Activated CD8-positive, alpha-beta memory T cell treated with anti-CD3 and anti-CD28 coated beads, Interleukin-2, amount 10 ng/mL, durations not matched to agents 7 days and 5 days (primary cell): Measurements from ENCODE around the gene SGCA. TPM values are rescaled to one million over a fixed set of nuclear protein-coding genes. Genes with fewer than 3 reads are reported as not detected.
A peak's percentile ranks its signal among the peaks of the same experiment; 100 is the strongest.

Experiments
- ATAC-seq: fragments of 150-1000 bp; cut with Tn5 transposase; one replicate; pipeline ENCODE4 v1.10.0; 2021; ENCODE audit warnings: moderate library complexity
- CTCF ChIA-PET: fragments of 350-600 bp; sonication (Branson Sonifier 250); formaldehyde crosslinking; loops from one replicate; lab custom pipeline; 2021; ENCODE audit warnings: antibody characterized with exemption; lab: Charles Lee
- DNase-seq: peaks from one replicate; pipeline ENCODE4 v3.0.0-alpha.2; 2020
- H3K27ac Mint-ChIP-seq: one replicate; pipeline ENCODE4 v1.8.0; 2021; ENCODE audit warnings: mild to moderate bottlenecking, mixed read lengths
- H3K27me3 Mint-ChIP-seq: one replicate; pipeline ENCODE4 v1.8.0; 2021; ENCODE audit warnings: mixed read lengths
- H3K36me3 Mint-ChIP-seq: one replicate; pipeline ENCODE4 v1.8.0; 2021; ENCODE audit warnings: mild to moderate bottlenecking, mixed read lengths
- H3K4me1 Mint-ChIP-seq: one replicate; pipeline ENCODE4 v1.8.0; 2021; ENCODE audit warnings: mixed read lengths
- H3K4me3 Mint-ChIP-seq: one replicate; pipeline ENCODE4 v1.8.0; 2021; ENCODE audit warnings: mild to moderate bottlenecking, moderate library complexity, mixed read lengths
- H3K9me3 Mint-ChIP-seq: one replicate; pipeline ENCODE4 v1.8.0; 2022; ENCODE audit warnings: low read depth, mixed read lengths
- total RNA-seq, 2 experiments: library from RNA; stranded (reverse); gene quantifications; one replicate each; pipeline ENCODE4 v1.2.3, GENCODE V29; 2021

Gene SGCA
- total RNA-seq, 2 experiments from 2014 or later, result 0.23 TPM; not detected in 1

- no peak for ATAC-seq
- H3K4me1 Mint-ChIP-seq, result peaks cover 4% of the 10 kb centered on the region
- H3K4me3 Mint-ChIP-seq, result no peak overlapping the region
- no peaks in the 10 kb centered on the region for H3K9me3 Mint-ChIP-seq
- no peak for DNase-seq
- H3K27me3 Mint-ChIP-seq, result peaks cover 2% of the 10 kb centered on the region
- CTCF ChIA-PET, result interaction anchor here (0.9 to 5.6 kb wide), 9 partner anchors 8 to 119 kb away, joined by 3 to 25 read pairs (median 6); partner anchors contain the start of gene COL1A1
- H3K36me3 Mint-ChIP-seq, result no peaks in the 10 kb centered on the region
- no peak overlapping the region for H3K27ac Mint-ChIP-seq
Observed at GRCh38 chr17:50177476-50177875, 11.7 kb downstream of the SGCA start.

DNA sequence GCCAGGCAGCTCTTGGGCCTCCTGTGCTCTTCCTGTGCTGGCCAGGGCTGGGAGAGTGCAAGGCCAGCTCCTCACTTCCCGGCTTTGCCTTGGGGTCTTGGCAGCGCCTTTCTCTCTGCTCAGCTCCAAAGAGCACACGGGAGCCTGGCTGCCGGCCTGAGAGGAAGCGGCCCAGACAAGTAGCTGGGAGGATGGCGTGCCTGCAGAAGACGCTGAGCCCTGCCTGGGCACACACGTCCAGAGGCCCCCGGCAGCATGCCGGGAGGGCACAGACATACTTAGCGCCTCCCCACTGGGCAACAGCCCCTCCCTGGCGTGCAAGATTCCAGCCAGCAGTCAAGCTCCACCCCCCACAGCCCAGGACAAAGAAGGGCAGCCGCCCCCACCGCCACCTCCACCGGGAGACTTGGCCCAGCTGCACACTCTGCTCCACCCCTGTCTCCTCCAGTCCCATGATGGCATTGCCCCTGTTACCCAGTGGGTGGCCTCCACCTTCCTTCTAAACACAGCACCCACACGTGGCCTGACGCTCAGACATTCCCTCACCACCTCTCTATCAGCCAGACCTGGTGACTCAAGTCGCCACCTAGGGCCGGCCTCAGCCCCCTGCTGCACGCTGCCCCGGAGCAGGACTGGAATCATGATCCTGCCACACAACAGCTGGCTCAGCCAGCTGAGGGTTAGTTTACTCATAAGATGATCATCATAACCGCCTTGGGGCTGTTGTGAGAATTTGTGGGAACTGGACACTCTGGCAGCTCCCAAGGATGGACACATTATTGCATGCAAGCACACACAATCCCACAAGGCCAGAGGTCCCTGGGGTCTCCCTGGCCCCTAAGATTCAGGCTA lies 12.4 kb downstream of the SGCA start:
- ATAC-seq, result peak; percentile 79
- CTCF ChIA-PET, result interaction anchor here (0.6 to 5.6 kb wide), 14 partner anchors 9 to 119 kb away, joined by 3 to 25 read pairs (median 4); partner anchors contain the start of genes COL1A1 and PDK2
- Mint-ChIP-seq H3K4me1 (peaks cover 9% of the 10 kb centered on the region), H3K27ac (no peak overlapping the region), H3K4me3 (no peak overlapping the region), H3K9me3 (no peaks in the 10 kb centered on the region), H3K36me3 (no peaks in the 10 kb centered on the region), H3K27me3 (peaks cover 2% of the 10 kb centered on the region)
- peak; percentile 55 for DNase-seq

DNA sequence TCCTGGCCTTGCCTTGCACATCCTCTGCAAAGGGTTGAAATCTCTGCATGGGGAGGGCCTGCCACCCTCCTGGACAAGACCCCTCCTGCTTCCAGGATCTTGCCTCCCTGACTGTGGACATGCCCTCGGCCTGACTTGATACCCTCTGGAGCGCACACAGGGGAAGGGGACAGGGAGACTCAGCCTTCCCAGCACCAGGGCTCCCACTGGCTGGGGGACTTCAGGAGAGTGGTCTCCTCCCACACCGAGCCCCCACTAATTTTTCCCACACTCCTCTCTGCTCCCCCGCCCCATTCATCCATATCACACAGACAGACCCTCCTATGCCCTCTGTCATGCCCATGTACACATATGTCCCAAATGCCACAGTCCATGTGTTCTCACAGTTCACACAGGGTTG lies 14.3 kb downstream of the SGCA start:
- ATAC-seq (no peak), DNase-seq (no peak)
- H3K9me3 Mint-ChIP-seq, result no peaks in the 10 kb centered on the region
- H3K36me3 Mint-ChIP-seq, result no peaks in the 10 kb centered on the region
- no peak overlapping the region for H3K4me3 Mint-ChIP-seq
- no peak overlapping the region for H3K27ac Mint-ChIP-seq
- peaks cover 21% of the 10 kb centered on the region for H3K4me1 Mint-ChIP-seq
- CTCF ChIA-PET, result interaction anchor here (1.2 kb wide), 1 partner anchor 85 kb away, joined by 3 read pairs; the partner anchor contains the start of gene PDK2
- peaks cover 2% of the 10 kb centered on the region for H3K27me3 Mint-ChIP-seq

GRCh38 chr17:50180620-50181019 lies 14.8 kb downstream of the SGCA start:
- ATAC-seq (no peak), DNase-seq (no peak)
- no peak overlapping the region for H3K27ac Mint-ChIP-seq
- peaks cover 21% of the 10 kb centered on the region for H3K4me1 Mint-ChIP-seq
- no peaks in the 10 kb centered on the region for H3K36me3 Mint-ChIP-seq
- H3K27me3 Mint-ChIP-seq, result peaks cover 2% of the 10 kb centered on the region
- no peaks in the 10 kb centered on the region for H3K9me3 Mint-ChIP-seq
- CTCF ChIA-PET, result interaction anchor here (0.7 to 3.2 kb wide), 3 partner anchors 11 to 86 kb away, joined by 3 to 17 read pairs (median 5); partner anchors contain the start of genes COL1A1 and PDK2
- no peak overlapping the region for H3K4me3 Mint-ChIP-seq

DNA sequence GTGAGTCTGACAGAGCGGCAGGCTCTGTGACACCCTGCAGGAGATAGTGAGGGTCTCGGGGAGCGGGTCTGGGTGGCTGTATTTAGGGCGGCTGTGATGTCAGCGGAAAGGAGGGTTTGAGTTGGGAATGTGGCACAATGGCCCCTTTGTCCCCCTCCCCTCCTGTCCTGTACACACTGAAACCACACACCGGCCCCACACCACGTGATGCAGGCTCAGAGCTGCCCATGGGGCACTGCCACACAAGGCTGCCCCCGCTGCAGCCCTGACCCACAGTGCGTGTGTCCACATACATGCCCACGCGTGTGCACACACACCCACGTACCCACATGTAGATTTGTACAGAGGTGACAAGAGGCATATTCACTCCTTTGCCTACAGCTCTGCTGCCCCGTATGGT lies 15.3 kb downstream of the SGCA start:
- Mint-ChIP-seq H3K9me3 (no peaks in the 10 kb centered on the region), H3K4me1 (peaks cover 21% of the 10 kb centered on the region), H3K27ac (no peak overlapping the region), H3K36me3 (no peaks in the 10 kb centered on the region), H3K4me3 (no peak overlapping the region), H3K27me3 (peaks cover 2% of the 10 kb centered on the region)
- DNase-seq, result no peak
- CTCF ChIA-PET, result interaction anchor here (0.7 to 3.2 kb wide), 4 partner anchors 12 to 86 kb away, joined by 3 to 17 read pairs (median 4); partner anchors contain the start of genes COL1A1 and PDK2
- no peak for ATAC-seq

GRCh38 chr17:50181591-50182560 lies 16.1 kb downstream of the SGCA start:
- no peak for DNase-seq
- Mint-ChIP-seq H3K9me3 (no peaks in the 10 kb centered on the region), H3K4me3 (no peak overlapping the region), H3K27me3 (peaks cover 2% of the 10 kb centered on the region), H3K4me1 (peaks cover 21% of the 10 kb centered on the region), H3K36me3 (no peaks in the 10 kb centered on the region), H3K27ac (no peak overlapping the region)
- CTCF ChIA-PET, result interaction anchor here (1.0 to 3.2 kb wide), 4 partner anchors 14 to 87 kb away, joined by 3 to 17 read pairs (median 4); partner anchors contain the start of genes COL1A1 and PDK2
- no peak for ATAC-seq

- DNase-seq, result no peak
- H3K36me3 Mint-ChIP-seq, result no peaks in the 10 kb centered on the region
- H3K4me3 Mint-ChIP-seq, result no peak overlapping the region
- no peak for ATAC-seq
- no peaks in the 10 kb centered on the region for H3K27me3 Mint-ChIP-seq
- no peaks in the 10 kb centered on the region for H3K9me3 Mint-ChIP-seq
- peaks cover 21% of the 10 kb centered on the region for H3K4me1 Mint-ChIP-seq
- CTCF ChIA-PET, result interaction anchor here (1.1 to 3.2 kb wide), 2 partner anchors 13 to 18 kb away, joined by 3 to 17 read pairs; partner anchors contain the start of gene COL1A1
- H3K27ac Mint-ChIP-seq, result peak overlapping the region; percentile 64
Observed at GRCh38 chr17:50182783-50183420, 17.1 kb downstream of the SGCA start.

GRCh38 chr17:50183421-50183994 lies 17.7 kb downstream of the SGCA start:
- peaks cover 17% of the 10 kb centered on the region for H3K4me1 Mint-ChIP-seq
- DNase-seq (no peak), ATAC-seq (peak; percentile 43)
- H3K27me3 Mint-ChIP-seq, result no peaks in the 10 kb centered on the region
- H3K4me3 Mint-ChIP-seq, result peak overlapping the region; percentile 47
- H3K9me3 Mint-ChIP-seq, result no peaks in the 10 kb centered on the region
- CTCF ChIA-PET, result interaction anchor here (1.1 to 3.2 kb wide), 2 partner anchors 13 to 17 kb away, joined by 3 to 17 read pairs; partner anchors contain the start of gene COL1A1
- H3K36me3 Mint-ChIP-seq, result no peaks in the 10 kb centered on the region
- H3K27ac Mint-ChIP-seq, result peak overlapping the region; percentile 60

- H3K4me1 Mint-ChIP-seq, result peaks cover 17% of the 10 kb centered on the region
- ATAC-seq, result no peak
- no peaks in the 10 kb centered on the region for H3K27me3 Mint-ChIP-seq
- no peaks in the 10 kb centered on the region for H3K9me3 Mint-ChIP-seq
- CTCF ChIA-PET, result no interaction called here
- H3K36me3 Mint-ChIP-seq, result no peaks in the 10 kb centered on the region
- peak overlapping the region; percentile 47 for H3K4me3 Mint-ChIP-seq
- peak overlapping the region; percentile 60 for H3K27ac Mint-ChIP-seq
- no peak for DNase-seq
Observed at GRCh38 chr17:50184064-50184463, 18.3 kb downstream of the SGCA start.

- peaks cover 17% of the 10 kb centered on the region for H3K4me1 Mint-ChIP-seq
- H3K27me3 Mint-ChIP-seq, result no peaks in the 10 kb centered on the region
- no peaks in the 10 kb centered on the region for H3K36me3 Mint-ChIP-seq
- DNase-seq (no peak), ATAC-seq (no peak)
- CTCF ChIA-PET, result no interaction called here
- H3K27ac Mint-ChIP-seq, result no peak overlapping the region
- no peak overlapping the region for H3K4me3 Mint-ChIP-seq
- no peaks in the 10 kb centered on the region for H3K9me3 Mint-ChIP-seq
Observed at GRCh38 chr17:50184611-50185398, 19.0 kb downstream of the SGCA start.

DNA sequence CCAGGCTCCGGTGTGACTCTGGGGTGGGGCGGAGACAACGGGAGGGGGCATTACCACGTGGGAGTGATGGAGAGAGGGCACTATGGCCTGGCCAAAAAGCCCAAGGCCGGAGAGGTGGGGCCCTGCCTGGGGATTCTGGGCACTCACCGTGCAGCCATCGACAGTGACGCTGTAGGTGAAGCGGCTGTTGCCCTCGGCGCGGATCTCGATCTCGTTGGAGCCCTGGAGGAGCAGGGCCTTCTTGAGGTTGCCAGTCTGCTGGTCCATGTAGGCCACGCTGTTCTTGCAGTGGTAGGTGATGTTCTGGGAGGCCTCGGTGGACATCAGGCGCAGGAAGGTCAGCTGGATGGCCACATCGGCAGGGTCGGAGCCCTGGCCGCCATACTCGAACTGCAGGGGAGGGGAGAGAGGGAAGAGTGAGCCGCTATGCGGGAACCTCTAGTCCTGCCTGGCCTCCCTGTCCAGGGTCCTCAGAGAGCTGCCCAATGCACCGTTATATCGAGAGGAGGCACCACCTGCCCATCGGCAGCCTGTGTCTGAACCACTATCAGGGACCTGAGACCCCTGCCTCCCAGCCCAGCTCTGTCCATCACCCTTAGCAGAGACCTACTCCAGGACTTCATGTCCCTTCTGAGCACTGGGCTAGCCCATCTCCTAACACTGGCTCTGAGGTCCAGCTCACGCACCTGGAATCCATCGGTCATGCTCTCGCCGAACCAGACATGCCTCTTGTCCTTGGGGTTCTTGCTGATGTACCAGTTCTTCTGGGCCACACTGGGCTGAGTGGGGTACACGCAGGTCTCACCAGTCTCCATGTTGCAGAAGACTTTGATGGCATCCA lies 20.0 kb downstream of the SGCA start:
- H3K36me3 Mint-ChIP-seq, result no peaks in the 10 kb centered on the region
- H3K9me3 Mint-ChIP-seq, result no peaks in the 10 kb centered on the region
- ATAC-seq (no peak), DNase-seq (no peak)
- H3K4me1 Mint-ChIP-seq, result peaks cover 17% of the 10 kb centered on the region
- no peak overlapping the region for H3K27ac Mint-ChIP-seq
- H3K27me3 Mint-ChIP-seq, result no peaks in the 10 kb centered on the region
- CTCF ChIA-PET, result no interaction called here
- H3K4me3 Mint-ChIP-seq, result no peak overlapping the region
